ENCODE measurements around the gene LRP4. TPM values are rescaled to one million over a fixed set of nuclear protein-coding genes. Genes with fewer than 3 reads are reported as not detected.

Gene LRP4
- total RNA-seq, 1 experiment from 2014 or later: 11.6 TPM

DNA sequence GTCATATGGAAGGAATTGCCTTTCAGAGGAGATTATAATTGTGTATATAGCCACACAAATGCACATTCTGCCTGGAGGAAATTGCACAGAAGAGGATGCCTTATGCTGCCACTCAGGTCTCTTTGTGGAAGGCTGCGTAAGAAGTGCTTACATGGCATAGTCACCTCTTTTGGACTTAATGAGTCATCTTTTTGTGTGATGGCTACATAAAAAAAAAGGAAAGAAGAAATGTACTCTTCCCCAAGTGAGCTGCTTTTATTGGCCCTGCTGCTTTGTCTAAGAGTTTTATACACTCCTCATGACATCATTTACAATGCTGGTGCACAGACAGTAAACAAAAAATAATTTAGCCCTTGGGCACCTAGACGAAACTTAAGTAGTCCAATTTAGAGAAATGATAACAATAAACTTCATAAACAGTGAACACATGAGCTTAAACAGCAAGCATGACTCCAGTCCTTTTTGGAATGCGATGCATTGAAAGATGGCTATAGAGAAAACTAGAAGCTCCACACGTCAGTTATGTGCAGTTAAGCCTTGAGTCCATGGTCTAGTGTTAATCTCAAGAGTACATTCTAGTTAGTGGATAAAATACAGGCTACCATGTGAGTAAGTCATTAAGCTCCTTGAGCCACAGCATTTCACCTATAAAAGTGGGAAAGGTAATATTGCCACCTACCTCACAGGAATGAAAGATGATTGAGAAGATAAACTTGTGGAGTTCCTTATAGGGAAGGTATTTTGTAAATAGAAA is 30.2 kb upstream of the LRP4 start:
- no peak overlapping the region for H4K91ac ChIP-seq (ENCODE audit: insufficient read length, low read depth, low read length)
- H3K56ac ChIP-seq (ENCODE audit: insufficient read length, low read depth, low read length): no peak overlapping the region
- Mint-ChIP-seq H3K4me3 (no peak overlapping the region), H3K27me3 (ENCODE audit: low read depth) (no peaks in the 10 kb centered on the region), H3K4me1 (peaks cover 20 to 30% of the 10 kb centered on the region in 2 experiments), H3K36me3 (ENCODE audit: insufficient read depth in 1 of 3, low read depth in 3 of 3) (no peaks in the 10 kb centered on the region), H3K9me3 (no peaks in the 10 kb centered on the region), H3K27ac (no peak overlapping the region)
- no peak overlapping the region for H3K4ac ChIP-seq (ENCODE audit: low read depth, low read length)
- no peak overlapping the region for H3K27ac ChIP-seq (ENCODE audit: insufficient read length, low read depth, low read length)
- H4K5ac ChIP-seq (ENCODE audit: insufficient read length, low read depth, low read length): no peak overlapping the region
- H3K18ac ChIP-seq (ENCODE audit: insufficient read length, low read depth, low read length): no peak overlapping the region
- H3K79me2 ChIP-seq (ENCODE audit: insufficient read depth, low read length): 0 out of 2 replicates have a peak, but pooled peaks cover 2% of the 10 kb centered on the region
- peaks cover 4% of the 10 kb centered on the region for H3K23me2 ChIP-seq (ENCODE audit: insufficient read length, low read depth, low read length, poor library complexity, severe bottlenecking)
- no peaks in the 10 kb centered on the region for H3K9me3 ChIP-seq (ENCODE audit: control insufficient read depth, low read depth, low read length)
- H3T11ph ChIP-seq (ENCODE audit: low read length): no peak overlapping the region
- no peak overlapping the region for H2BK12ac ChIP-seq (ENCODE audit: insufficient read length, low read depth, low read length)
- H3K23ac ChIP-seq (ENCODE audit: insufficient read length, low read depth, low read length): no peak overlapping the region
- H2AK5ac ChIP-seq (ENCODE audit: insufficient read length, low read length): no peak overlapping the region
- H3K14ac ChIP-seq (ENCODE audit: insufficient read depth, low read length): no peak overlapping the region
- no peak for DNase-seq
- no peak overlapping the region for H3K9ac ChIP-seq (ENCODE audit: extremely low read depth, insufficient read length, low read length)
- H3K27me3 ChIP-seq (ENCODE audit: insufficient read depth, low read length): no peaks in the 10 kb centered on the region
- no peak overlapping the region for H2BK15ac ChIP-seq (ENCODE audit: low read depth, low read length)
- no peak overlapping the region for H2AFZ ChIP-seq (ENCODE audit: low read length)
- H2BK20ac ChIP-seq (ENCODE audit: low read depth, low read length, poor library complexity, severe bottlenecking): no peak overlapping the region
- TF ChIP-seq, protein P1, sequence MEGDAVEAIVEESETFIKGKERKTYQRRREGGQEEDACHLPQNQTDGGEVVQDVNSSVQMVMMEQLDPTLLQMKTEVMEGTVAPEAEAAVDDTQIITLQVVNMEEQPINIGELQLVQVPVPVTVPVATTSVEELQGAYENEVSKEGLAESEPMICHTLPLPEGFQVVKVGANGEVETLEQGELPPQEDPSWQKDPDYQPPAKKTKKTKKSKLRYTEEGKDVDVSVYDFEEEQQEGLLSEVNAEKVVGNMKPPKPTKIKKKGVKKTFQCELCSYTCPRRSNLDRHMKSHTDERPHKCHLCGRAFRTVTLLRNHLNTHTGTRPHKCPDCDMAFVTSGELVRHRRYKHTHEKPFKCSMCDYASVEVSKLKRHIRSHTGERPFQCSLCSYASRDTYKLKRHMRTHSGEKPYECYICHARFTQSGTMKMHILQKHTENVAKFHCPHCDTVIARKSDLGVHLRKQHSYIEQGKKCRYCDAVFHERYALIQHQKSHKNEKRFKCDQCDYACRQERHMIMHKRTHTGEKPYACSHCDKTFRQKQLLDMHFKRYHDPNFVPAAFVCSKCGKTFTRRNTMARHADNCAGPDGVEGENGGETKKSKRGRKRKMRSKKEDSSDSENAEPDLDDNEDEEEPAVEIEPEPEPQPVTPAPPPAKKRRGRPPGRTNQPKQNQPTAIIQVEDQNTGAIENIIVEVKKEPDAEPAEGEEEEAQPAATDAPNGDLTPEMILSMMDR (conservative IDR thresholded peaks at IDR 0.05): no peak
- no peak overlapping the region for H2BK120ac ChIP-seq (ENCODE audit: low read depth, low read length, poor library complexity, severe bottlenecking)
- no peak overlapping the region for H4K8ac ChIP-seq (replicated peaks; ENCODE audit: insufficient read length, low read depth, low read length)
- no peak overlapping the region for H2BK5ac ChIP-seq (ENCODE audit: insufficient read length, low read length)
- H3K4me1 ChIP-seq (ENCODE audit: insufficient read depth, low read length): no peaks in the 10 kb centered on the region
- no peak overlapping the region for H3K4me2 ChIP-seq (ENCODE audit: insufficient read depth, insufficient read length, low read length)
- H4K20me1 ChIP-seq (ENCODE audit: control insufficient read depth, insufficient read depth, insufficient read length): no peaks in the 10 kb centered on the region
- no peaks in the 10 kb centered on the region for H3K79me1 ChIP-seq (ENCODE audit: insufficient read depth, low read depth, low read length, poor library complexity, severe bottlenecking)
- no CpG with 5 or more reads among the region's 4 CpGs for WGBS (ENCODE audit: extremely low coverage, insufficient read length, low lambda C conversion rate)
